GM18499 (cell line): ENCODE measurements around the gene CROCC2.

Source experiments
- ATAC-seq: cut with Tn5 transposase; IDR thresholded peaks from one replicate; pipeline ENCODE4 v1.9.1; 2021; ENCODE audit warnings: moderate number of reproducible peaks; ENCODE audit not compliant: insufficient read depth, unreplicated experiment

The CROCC2 gene

GRCh38 chr2:240995041-240996021, 89.2 kb downstream of the CROCC2 start:
- ATAC-seq = no peak

GRCh38 chr2:240996161-240996833, 90.2 kb downstream of the CROCC2 start:
- no peak for ATAC-seq

GRCh38 chr2:240996834-240997140, 90.7 kb downstream of the CROCC2 start:
- ATAC-seq = no peak

GRCh38 chr2:240997141-240997855, 91.2 kb downstream of the CROCC2 start:
- ATAC-seq = no peak

- ATAC-seq = no peak
Observed at GRCh38 chr2:240997856-240998705, 91.9 kb downstream of the CROCC2 start, which contains the start of gene SNED1. Gene SNED1 (plus strand): TSS chr2:240998618. CDS start chr2:240998838, 220 bp downstream.

- no peak for ATAC-seq
Observed at GRCh38 chr2:240998706-240998994, 92.5 kb downstream of the CROCC2 start.

- ATAC-seq = no peak
Observed at GRCh38 chr2:240998995-240999791, 93.1 kb downstream of the CROCC2 start.

- no peak for ATAC-seq
Observed at GRCh38 chr2:240999873-241000541, 93.9 kb downstream of the CROCC2 start.

- ATAC-seq = no peak
Observed at GRCh38 chr2:241000831-241001321, 94.7 kb downstream of the CROCC2 start.

GRCh38 chr2:241001413-241002274, 95.5 kb downstream of the CROCC2 start:
- no peak for ATAC-seq

- ATAC-seq = no peak
Observed at GRCh38 chr2:241002275-241003046, 96.3 kb downstream of the CROCC2 start.

GRCh38 chr2:241003047-241003360, 96.9 kb downstream of the CROCC2 start:
- ATAC-seq = no peak

GRCh38 chr2:241003369-241003768, 97.2 kb downstream of the CROCC2 start:
- ATAC-seq = no peak

GRCh38 chr2:241003830-241004564, 97.9 kb downstream of the CROCC2 start:
- ATAC-seq = no peak

GRCh38 chr2:241005569-241005968, 99.4 kb downstream of the CROCC2 start:
- no peak for ATAC-seq

- no peak for ATAC-seq
Observed at GRCh38 chr2:241006412-241006811, 100.3 kb downstream of the CROCC2 start.

GRCh38 chr2:241007111-241007510, 101.0 kb downstream of the CROCC2 start:
- no peak for ATAC-seq
